Upper lobe of left lung (tissue), 6 donors: ENCODE data around the gene STARD3NL. TPM values are rescaled to one million over a fixed set of nuclear protein-coding genes. Genes with fewer than 3 reads are reported as not detected.
A peak's percentile ranks its signal among the peaks of the same experiment; 100 is the strongest.

Experiments
- ATAC-seq, 2 donors: fragments of 200-7000 bp; cut with Tn5 transposase; one replicate each; pipeline ENCODE4 v1.9.1; 2022; ENCODE audit warnings: mild to moderate bottlenecking in 2 of 2, moderate library complexity in 2 of 2; ENCODE audit not compliant: low FRiP score in 2 of 2
- DNase-seq, 2 donors: peaks; one replicate each; pipeline ENCODE4 v3.0.0-alpha.2; 2019 to 2020
- H3K27ac ChIP-seq, 4 donors: fragments of 200-600 bp; sonication (generic); one replicate each; pipeline ENCODE4 v1.5.1; 2016 to 2019
- H3K27me3 ChIP-seq, 4 donors: fragments of 200-600 bp; sonication (generic); one replicate each; pipeline ENCODE4 v1.5.1; 2017 to 2019
- H3K36me3 ChIP-seq, 4 donors: fragments of 200-600 bp; sonication (generic); one replicate each; pipeline ENCODE4 v1.5.1; 2016 to 2019
- H3K4me1 ChIP-seq, 4 donors: fragments of 200-600 bp; sonication (generic); one replicate each; pipeline ENCODE4 v1.5.1; 2018 to 2019
- H3K4me3 ChIP-seq, 4 donors: fragments of 200-600 bp; sonication (generic); one replicate each; pipeline ENCODE4 v1.5.1; 2017 to 2019; ENCODE audit warnings: mild to moderate bottlenecking in 2 of 4, moderate library complexity in 1 of 4
- H3K9me3 ChIP-seq, 4 donors: fragments of 200-600 bp; sonication (generic); one replicate each; pipeline ENCODE4 v1.5.1; 2018 to 2019
- CTCF ChIP-seq, 6 experiments: fragments of 450-650 bp in 4 of 6; fragments of 200-600 bp in 2 of 6; sonication (generic) in 2 of 6; IDR thresholded peaks; one replicate each; pipeline ENCODE4 v1.5.1; 2016 to 2019; ENCODE audit warnings: antibody characterized with exemption in 6 of 6
- EP300 ChIP-seq, 4 donors: sonication (generic); formaldehyde crosslinking; IDR thresholded peaks; one replicate each; pipeline ENCODE4 v1.5.1; 2017; ENCODE audit warnings: antibody characterized with exemption in 4 of 4, control low read depth in 2 of 4
- POLR2A ChIP-seq, 4 donors: fragments of 450-650 bp; IDR thresholded peaks; one replicate each; pipeline ENCODE4 v1.5.1; 2016 to 2017; ENCODE audit warnings: antibody characterized with exemption in 4 of 4, mild to moderate bottlenecking in 2 of 4
- POLR2AphosphoS5 ChIP-seq, 2 donors: sonication (generic); formaldehyde crosslinking; IDR thresholded peaks; one replicate each; pipeline ENCODE4 v1.5.1; 2017; ENCODE audit warnings: antibody characterized with exemption in 2 of 2
- WGBS, 2 donors: methylation state at CpG; one replicate each; pipeline ENCODE4 v1.1.5; 2017 to 2018; 5-methylcytosine and 5-hydroxymethylcytosine counted together
- total RNA-seq, 6 donors: library from RNA; depleted of rRNA in 4 of 6; stranded (reverse); fragments of >200 nt in 4 of 6; gene quantifications; one replicate each; pipeline versions ENCODE4 v1.1.0 to v1.2.1, GENCODE V29; 2016 to 2021
- donor health status: DM: no; HTN: no; CAD: no; lungs with moderate emphysema.
- donor health status: DM: no; HTN: yes; CAD: no; lungs with severe emphysema.

STARD3NL gene
- total RNA-seq, 6 donors from 2014 or later = 30.3 to 80.0 (median 51.1) TPM

GRCh38 chr7:38141187-38141586 is 36.9 kb upstream of the STARD3NL start:
- Histone ChIP-seq H3K4me3 (no peak overlapping the region), H3K27ac (no peak overlapping the region), H3K4me1 (no peaks in the 10 kb centered on the region), H3K9me3 (no peaks in the 10 kb centered on the region), H3K36me3 (no peaks in the 10 kb centered on the region), H3K27me3 (no peaks in the 10 kb centered on the region)
- TF ChIP-seq EP300 (IDR thresholded peaks at IDR 0.05) (no peak), CTCF (IDR thresholded peaks at IDR 0.05) (no peak), POLR2A (IDR thresholded peaks at IDR 0.05) (no peak), POLR2AphosphoS5 (IDR thresholded peaks at IDR 0.05) (no peak)
- no peak for DNase-seq
- no peak for ATAC-seq
- 87 to 92% methylated on average over 2 of the region's 2 CpGs for WGBS, 2 donors

- no peak for TF ChIP-seq CTCF (IDR thresholded peaks at IDR 0.05)
- TF ChIP-seq POLR2AphosphoS5 (IDR thresholded peaks at IDR 0.05) = no peak
- no peak for TF ChIP-seq EP300 (IDR thresholded peaks at IDR 0.05)
- no peak for TF ChIP-seq POLR2A (IDR thresholded peaks at IDR 0.05)
- Histone ChIP-seq H3K27ac (no peak overlapping the region), H3K9me3 (no peaks in the 10 kb centered on the region), H3K4me3 (no peak overlapping the region), H3K4me1 (no peaks in the 10 kb centered on the region), H3K27me3 (no peaks in the 10 kb centered on the region), H3K36me3 (no peaks in the 10 kb centered on the region)
- DNase-seq (no peak), ATAC-seq (no peak)
- WGBS, 2 donors = 64 to 72% methylated on average over 3 of the region's 3 CpGs
Observed at GRCh38 chr7:38142736-38143135, 35.3 kb upstream of the STARD3NL start.

GRCh38 chr7:38147005-38147404 is 31.0 kb upstream of the STARD3NL start:
- peak in 1 of 2 donors; percentile 46 for ATAC-seq

GRCh38 chr7:38151556-38151955 is 26.5 kb upstream of the STARD3NL start:
- WGBS, 2 donors = 78 to 93% methylated on average over 2 of the region's 2 CpGs
- H3K27me3 ChIP-seq = no peaks in the 10 kb centered on the region
- TF ChIP-seq POLR2A (IDR thresholded peaks at IDR 0.05) = no peak
- TF ChIP-seq EP300 (IDR thresholded peaks at IDR 0.05) = no peak
- TF ChIP-seq POLR2AphosphoS5 (IDR thresholded peaks at IDR 0.05) = no peak
- TF ChIP-seq CTCF (IDR thresholded peaks at IDR 0.05) = no peak
- no peak overlapping the region for H3K27ac ChIP-seq
- H3K9me3 ChIP-seq = no peaks in the 10 kb centered on the region
- ATAC-seq (no peak), DNase-seq (no peak)
- H3K4me3 ChIP-seq = no peak overlapping the region
- no peaks in the 10 kb centered on the region for H3K4me1 ChIP-seq
- no peaks in the 10 kb centered on the region for H3K36me3 ChIP-seq

More at GRCh38 chr7:38147005-38147404, 31.0 kb upstream of the STARD3NL start:
- no peak overlapping the region for H3K4me3 ChIP-seq
- DNase-seq = peak in 1 of 2 donors; percentile 65
- H3K36me3 ChIP-seq = no peaks in the 10 kb centered on the region
- TF ChIP-seq POLR2AphosphoS5 (IDR thresholded peaks at IDR 0.05) (no peak), POLR2A (IDR thresholded peaks at IDR 0.05) (no peak), CTCF (IDR thresholded peaks at IDR 0.05) (no peak), EP300 (IDR thresholded peaks at IDR 0.05) (no peak)
- no peaks in the 10 kb centered on the region for H3K9me3 ChIP-seq
- no peaks in the 10 kb centered on the region for H3K27me3 ChIP-seq
- H3K4me1 ChIP-seq = no peaks in the 10 kb centered on the region
- WGBS, 2 donors = 53 to 85% methylated on average over 2 of the region's 2 CpGs
- H3K27ac ChIP-seq = no peak overlapping the region

- Histone ChIP-seq H3K36me3 (no peaks in the 10 kb centered on the region), H3K27ac (no peak overlapping the region), H3K4me1 (no peaks in the 10 kb centered on the region), H3K9me3 (no peaks in the 10 kb centered on the region), H3K4me3 (no peak overlapping the region), H3K27me3 (no peaks in the 10 kb centered on the region)
- ATAC-seq = no peak
- TF ChIP-seq POLR2A (IDR thresholded peaks at IDR 0.05) (no peak), CTCF (IDR thresholded peaks at IDR 0.05) (no peak), EP300 (IDR thresholded peaks at IDR 0.05) (no peak), POLR2AphosphoS5 (IDR thresholded peaks at IDR 0.05) (no peak)
- WGBS, 2 donors = 78 to 91% methylated on average over 1 of the region's 1 CpG
- DNase-seq = no peak
Observed at GRCh38 chr7:38153515-38153914, 24.5 kb upstream of the STARD3NL start.
